Endothelial cell of umbilical vein (primary cell): ENCODE measurements around the gene CENPK.

Experiments used
- EZH2 ChIP-seq: IDR thresholded peaks from 2 replicates; pipeline ENCODE4 v1.6.1; 2012; ENCODE audit warnings: borderline replicate concordance, low read depth, mild to moderate bottlenecking, moderate library complexity, low read length, inconsistent platforms; ENCODE audit not compliant: severe bottlenecking
- FOS ChIP-seq: IDR thresholded peaks from 2 replicates; pipeline ENCODE4 v1.6.1; 2011; ENCODE audit warnings: mild to moderate bottlenecking, low read length, moderate library complexity, borderline replicate concordance; ENCODE audit not compliant: insufficient read depth
- GATA2 ChIP-seq: IDR thresholded peaks from 2 replicates; pipeline ENCODE4 v1.7.0; 2011; ENCODE audit warnings: low read depth, mild to moderate bottlenecking, moderate library complexity, mixed read lengths, low read length; ENCODE audit not compliant: insufficient read length, insufficient read depth
- JUN ChIP-seq: IDR thresholded peaks from 2 replicates; pipeline ENCODE4 v1.6.1; 2011; ENCODE audit warnings: borderline replicate concordance, low read depth; ENCODE audit not compliant: insufficient read length, insufficient read depth
- MYC ChIP-seq: IDR thresholded peaks from one replicate; pipeline ENCODE4 v1.6.1; 2011; ENCODE audit warnings: mild to moderate bottlenecking, low read depth, low read length
- POLR2A ChIP-seq: IDR thresholded peaks from 2 replicates; pipeline ENCODE4 v1.6.1; 2012; ENCODE audit warnings: low read depth, mild to moderate bottlenecking, control low read depth, low read length
- POLR2AphosphoS5 ChIP-seq: IDR thresholded peaks from 2 replicates; pipeline ENCODE4 v1.6.1; 2012; ENCODE audit warnings: low read depth, mild to moderate bottlenecking, control low read depth, low read length, moderate library complexity; ENCODE audit not compliant: insufficient read depth
- TF ChIP-seq, protein P1 (sequence below): IDR thresholded peaks from 2 replicates; pipeline ENCODE4 v1.6.1; 2011; ENCODE audit not compliant: insufficient read depth, insufficient read length
- TF ChIP-seq, protein P2 (sequence below), 2 donors: IDR thresholded peaks; 1 replicate in 1 of 2; 2 replicates in 1 of 2; pipeline ENCODE4 v1.5.1; 2011; ENCODE audit warnings: low read length in 2 of 2, mild to moderate bottlenecking in 2 of 2, moderate library complexity in 2 of 2, control low read depth in 1 of 2, inconsistent platforms in 1 of 2, low read depth in 1 of 2; ENCODE audit not compliant: insufficient read depth in 1 of 2; ENCODE audit errors: extremely low read depth in 1 of 2

DNA sequence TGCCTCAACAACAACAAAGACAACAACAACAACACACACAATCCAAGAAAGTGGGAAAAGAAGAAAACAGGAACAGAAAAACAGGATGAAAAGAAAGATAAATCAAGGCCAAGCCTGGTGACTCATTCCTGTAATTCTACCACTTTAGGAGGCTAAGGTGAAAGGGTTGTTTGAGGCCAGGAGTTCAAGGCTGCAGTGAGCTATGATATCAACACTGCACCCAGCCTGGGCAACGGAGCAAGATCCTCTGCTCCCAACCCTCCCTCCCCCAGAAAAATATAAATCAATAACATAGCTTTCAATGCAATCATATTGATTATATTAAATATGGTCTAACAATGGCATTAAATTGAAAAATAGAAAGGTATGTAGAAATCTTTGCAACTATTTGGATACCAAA, 32.1 kb downstream of the CENPK start:
- TF ChIP-seq POLR2A (no peak), MYC (no peak), FOS (no peak), EZH2 (no peak), POLR2AphosphoS5 (no peak), GATA2 (no peak), JUN (no peak)
- TF ChIP-seq, protein P1, sequence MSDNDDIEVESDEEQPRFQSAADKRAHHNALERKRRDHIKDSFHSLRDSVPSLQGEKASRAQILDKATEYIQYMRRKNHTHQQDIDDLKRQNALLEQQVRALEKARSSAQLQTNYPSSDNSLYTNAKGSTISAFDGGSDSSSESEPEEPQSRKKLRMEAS, result no peak
- TF ChIP-seq, protein P2, sequence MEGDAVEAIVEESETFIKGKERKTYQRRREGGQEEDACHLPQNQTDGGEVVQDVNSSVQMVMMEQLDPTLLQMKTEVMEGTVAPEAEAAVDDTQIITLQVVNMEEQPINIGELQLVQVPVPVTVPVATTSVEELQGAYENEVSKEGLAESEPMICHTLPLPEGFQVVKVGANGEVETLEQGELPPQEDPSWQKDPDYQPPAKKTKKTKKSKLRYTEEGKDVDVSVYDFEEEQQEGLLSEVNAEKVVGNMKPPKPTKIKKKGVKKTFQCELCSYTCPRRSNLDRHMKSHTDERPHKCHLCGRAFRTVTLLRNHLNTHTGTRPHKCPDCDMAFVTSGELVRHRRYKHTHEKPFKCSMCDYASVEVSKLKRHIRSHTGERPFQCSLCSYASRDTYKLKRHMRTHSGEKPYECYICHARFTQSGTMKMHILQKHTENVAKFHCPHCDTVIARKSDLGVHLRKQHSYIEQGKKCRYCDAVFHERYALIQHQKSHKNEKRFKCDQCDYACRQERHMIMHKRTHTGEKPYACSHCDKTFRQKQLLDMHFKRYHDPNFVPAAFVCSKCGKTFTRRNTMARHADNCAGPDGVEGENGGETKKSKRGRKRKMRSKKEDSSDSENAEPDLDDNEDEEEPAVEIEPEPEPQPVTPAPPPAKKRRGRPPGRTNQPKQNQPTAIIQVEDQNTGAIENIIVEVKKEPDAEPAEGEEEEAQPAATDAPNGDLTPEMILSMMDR (IDR thresholded peaks at IDR 0.05; ENCODE audit: extremely low read depth in 1 of 2, insufficient read depth in 1 of 2, low read depth in 1 of 2, low read length in 2 of 2), result no peak
